Esophagus squamous epithelium (tissue), 5 donors: Measurements from ENCODE around the gene PTPRM. TPM values are rescaled to one million over a fixed set of nuclear protein-coding genes. Genes with fewer than 3 reads are reported as not detected.
A peak's percentile ranks its signal among the peaks of the same experiment; 100 is the strongest.

Experiments
- DNase-seq: peaks from one replicate; lab custom pipeline; 2025; lab: John Stamatoyannopoulos, UW
- H3K27ac ChIP-seq, 4 donors: fragments of 200-600 bp; sonication (generic); one replicate each; pipeline ENCODE4 v1.5.1; 2016 to 2019; ENCODE audit warnings: mild to moderate bottlenecking in 1 of 4
- H3K27me3 ChIP-seq, 4 donors: fragments of 200-600 bp; sonication (generic); 1 replicate in 3 of 4; 2 replicates in 1 of 4; pipeline versions ENCODE4 v1.5.1 to v1.6.0; 2017 to 2021; ENCODE audit warnings: antibody characterized with exemption in 1 of 4
- H3K36me3 ChIP-seq, 3 donors: fragments of 200-600 bp; sonication (generic); one replicate each; pipeline ENCODE4 v1.5.1; 2016 to 2019
- H3K4me1 ChIP-seq, 3 donors: fragments of 200-600 bp; sonication (generic); one replicate each; pipeline ENCODE4 v1.5.1; 2017 to 2019
- H3K4me3 ChIP-seq, 4 donors: fragments of 200-600 bp; sonication (generic); 1 replicate in 3 of 4; 2 replicates in 1 of 4; pipeline ENCODE4 v1.5.1; 2016 to 2019; ENCODE audit warnings: mild to moderate bottlenecking in 2 of 4, moderate library complexity in 1 of 4
- H3K9me3 ChIP-seq, 3 donors: fragments of 200-600 bp; sonication (generic); one replicate each; pipeline ENCODE4 v1.5.1; 2016 to 2019
- POLR2A ChIP-seq, 4 donors: fragments of 450-650 bp; IDR thresholded peaks; one replicate each; pipeline ENCODE4 v1.6.1; 2017; ENCODE audit warnings: antibody characterized with exemption in 4 of 4, mild to moderate bottlenecking in 4 of 4, moderate library complexity in 3 of 4
- WGBS, 2 donors: methylation state at CpG; one replicate each; pipeline ENCODE4 v1.1.5; 2018; 5-methylcytosine and 5-hydroxymethylcytosine counted together
- intact Hi-C: fragments of 100-400 bp; cut with DNase I; formaldehyde crosslinking; loops from one replicate; pipeline ENCODE4 v1.15.0; 2022
- total RNA-seq, 4 donors: library from RNA; depleted of rRNA; stranded (reverse); fragments of >200 nt; gene quantifications; one replicate each; pipeline ENCODE4 v1.1.0, GENCODE V29; 2016
- TF ChIP-seq, protein P1 (sequence below), 6 experiments: fragments of 450-650 bp in 4 of 6; fragments of 200-600 bp in 2 of 6; sonication (generic) in 2 of 6; IDR thresholded peaks; one replicate each; pipeline ENCODE4 v1.5.1; 2016 to 2019; ENCODE audit warnings: antibody characterized with exemption in 6 of 6, mild to moderate bottlenecking in 4 of 6, moderate library complexity in 4 of 6
- donor health status: DM: yes; HTN: yes; CAD: no.

Gene PTPRM
- total RNA-seq, 4 donors from 2014 or later, result 6.5 to 38.7 (median 11.1) TPM

DNA sequence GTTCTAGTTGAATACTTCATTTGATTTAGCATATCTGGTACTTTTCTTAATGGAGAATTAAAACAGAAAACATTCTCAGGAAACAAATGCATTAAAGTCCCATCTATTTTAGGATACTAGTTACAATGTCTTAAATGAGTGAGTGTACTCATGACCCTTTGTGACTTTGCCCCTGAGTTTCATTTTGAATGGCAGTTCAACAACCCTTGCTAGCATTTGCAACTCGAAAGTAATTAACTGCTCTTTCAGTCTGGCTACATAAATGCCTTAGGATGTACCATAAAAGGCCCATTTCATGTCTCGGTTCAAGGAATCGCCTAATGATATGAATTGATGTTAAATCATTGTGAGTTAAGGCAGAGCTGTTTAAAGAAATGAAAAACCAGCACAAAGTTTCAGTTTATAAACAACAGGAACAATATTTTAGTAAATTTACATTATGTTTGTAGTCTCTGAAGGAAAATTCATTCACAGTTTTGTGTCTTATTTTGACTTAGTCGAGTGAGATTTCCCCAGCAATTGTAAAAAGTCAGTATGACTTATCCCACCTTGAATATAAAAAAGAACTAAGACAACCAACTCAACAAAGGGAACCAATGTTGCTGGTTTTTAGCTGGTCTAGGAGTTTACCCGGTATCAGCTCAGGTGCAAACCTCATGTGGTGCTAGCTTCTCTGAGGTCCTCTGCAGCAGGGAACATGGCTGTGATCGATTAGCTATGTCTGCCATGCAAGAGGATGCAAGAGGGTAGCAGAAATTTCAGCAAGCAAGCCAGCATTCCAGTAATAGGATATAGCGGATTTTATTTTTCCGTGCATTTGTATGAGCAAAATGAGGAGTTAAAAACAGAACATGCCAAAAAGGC is 386.2 kb downstream of the PTPRM start:
- Histone ChIP-seq H3K4me3 (no peak overlapping the region), H3K27me3 (no peaks in the 10 kb centered on the region), H3K9me3 (no peaks in the 10 kb centered on the region), H3K27ac (no peak overlapping the region), H3K36me3 (no peaks in the 10 kb centered on the region), H3K4me1 (peaks cover 0 to 14% (median 0%) of the 10 kb centered on the region in 3 donors)
- DNase-seq, result no peak
- TF ChIP-seq POLR2A (IDR thresholded peaks at IDR 0.05), result no peak
- TF ChIP-seq, protein P1, sequence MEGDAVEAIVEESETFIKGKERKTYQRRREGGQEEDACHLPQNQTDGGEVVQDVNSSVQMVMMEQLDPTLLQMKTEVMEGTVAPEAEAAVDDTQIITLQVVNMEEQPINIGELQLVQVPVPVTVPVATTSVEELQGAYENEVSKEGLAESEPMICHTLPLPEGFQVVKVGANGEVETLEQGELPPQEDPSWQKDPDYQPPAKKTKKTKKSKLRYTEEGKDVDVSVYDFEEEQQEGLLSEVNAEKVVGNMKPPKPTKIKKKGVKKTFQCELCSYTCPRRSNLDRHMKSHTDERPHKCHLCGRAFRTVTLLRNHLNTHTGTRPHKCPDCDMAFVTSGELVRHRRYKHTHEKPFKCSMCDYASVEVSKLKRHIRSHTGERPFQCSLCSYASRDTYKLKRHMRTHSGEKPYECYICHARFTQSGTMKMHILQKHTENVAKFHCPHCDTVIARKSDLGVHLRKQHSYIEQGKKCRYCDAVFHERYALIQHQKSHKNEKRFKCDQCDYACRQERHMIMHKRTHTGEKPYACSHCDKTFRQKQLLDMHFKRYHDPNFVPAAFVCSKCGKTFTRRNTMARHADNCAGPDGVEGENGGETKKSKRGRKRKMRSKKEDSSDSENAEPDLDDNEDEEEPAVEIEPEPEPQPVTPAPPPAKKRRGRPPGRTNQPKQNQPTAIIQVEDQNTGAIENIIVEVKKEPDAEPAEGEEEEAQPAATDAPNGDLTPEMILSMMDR (IDR thresholded peaks at IDR 0.05), result no peak
- 77 to 84% methylated on average over 8 of the region's 8 CpGs for WGBS, 2 donors
- intact Hi-C loops, result no loop called here

DNA sequence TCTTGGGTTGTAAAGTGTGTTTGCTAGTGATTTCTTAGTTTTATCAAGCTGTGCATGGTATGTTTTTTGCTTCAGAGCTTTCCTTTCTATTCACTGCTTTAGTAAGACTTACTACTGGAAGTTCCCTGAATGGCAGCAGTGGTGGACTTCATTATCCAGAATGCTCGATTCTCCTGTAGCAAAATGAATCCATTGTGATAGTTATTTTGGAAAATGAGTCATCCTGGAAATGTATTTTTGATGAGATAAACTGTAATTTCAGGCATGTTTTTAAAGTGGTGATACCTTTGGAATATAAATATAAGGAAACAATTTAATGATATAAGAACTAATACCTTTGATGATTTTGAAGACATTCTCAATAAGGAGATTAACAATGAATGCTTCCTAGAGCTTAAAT is 387.1 kb downstream of the PTPRM start:
- DNase-seq, result no peak
- Histone ChIP-seq H3K9me3 (no peaks in the 10 kb centered on the region), H3K4me1 (peaks cover 0 to 18% (median 0%) of the 10 kb centered on the region in 3 donors), H3K4me3 (no peak overlapping the region), H3K27ac (no peak overlapping the region), H3K36me3 (no peaks in the 10 kb centered on the region), H3K27me3 (no peaks in the 10 kb centered on the region)
- TF ChIP-seq, protein P1 (IDR thresholded peaks at IDR 0.05), result no peak
- TF ChIP-seq POLR2A (IDR thresholded peaks at IDR 0.05), result no peak
- 53 to 68% methylated on average over 1 of the region's 1 CpG for WGBS, 2 donors
- intact Hi-C loops, result no loop called here

DNA sequence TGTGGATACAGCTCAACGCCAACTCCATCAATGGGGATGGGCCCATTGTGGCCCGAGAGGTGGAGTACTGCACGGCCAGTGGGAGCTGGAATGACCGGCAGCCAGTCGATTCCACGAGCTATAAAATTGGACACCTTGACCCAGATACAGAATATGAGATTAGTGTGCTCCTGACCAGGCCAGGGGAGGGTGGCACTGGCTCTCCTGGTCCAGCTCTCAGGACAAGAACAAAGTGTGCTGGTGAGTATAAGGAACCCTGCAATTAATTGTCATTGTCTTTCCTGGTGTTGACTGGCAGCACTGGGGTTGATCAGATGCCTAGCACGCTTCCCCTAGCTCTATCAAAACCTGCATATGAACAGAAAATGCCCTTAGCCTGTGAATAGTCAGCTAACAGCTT is 388.1 kb downstream of the PTPRM start:
- Histone ChIP-seq H3K4me3 (no peak overlapping the region), H3K27ac (no peak overlapping the region), H3K36me3 (no peaks in the 10 kb centered on the region), H3K4me1 (peaks cover 0 to 18% (median 0%) of the 10 kb centered on the region in 3 donors), H3K9me3 (no peaks in the 10 kb centered on the region), H3K27me3 (no peaks in the 10 kb centered on the region)
- intact Hi-C loops, result no loop called here
- WGBS, 2 donors, result 84 to 99% methylated on average over 5 to 7 of the region's 7 CpGs
- TF ChIP-seq, protein P1 (IDR thresholded peaks at IDR 0.05), result no peak
- DNase-seq, result no peak

GRCh38 chr18:7957297-7957696 is 390.2 kb downstream of the PTPRM start:
- Histone ChIP-seq H3K27me3 (no peaks in the 10 kb centered on the region), H3K4me1 (peaks cover 0 to 9% (median 0%) of the 10 kb centered on the region in 3 donors), H3K4me3 (no peak overlapping the region), H3K9me3 (no peaks in the 10 kb centered on the region), H3K36me3 (no peaks in the 10 kb centered on the region), H3K27ac (no peak overlapping the region)
- no peak for DNase-seq
- TF ChIP-seq, protein P1 (IDR thresholded peaks at IDR 0.05), result no peak
- TF ChIP-seq POLR2A (IDR thresholded peaks at IDR 0.05), result no peak
- intact Hi-C loops, result no loop called here
- 79 to 88% methylated on average over 3 of the region's 3 CpGs for WGBS, 2 donors

- WGBS, 2 donors, result 22 to 36% methylated on average over 4 of the region's 4 CpGs
- intact Hi-C loops, result no loop called here
- no peak for DNase-seq
- Histone ChIP-seq H3K27me3 (no peaks in the 10 kb centered on the region), H3K27ac (peak overlapping the region in 1 of 4 donors; percentile 31), H3K4me1 (peaks cover 0 to 9% (median 0%) of the 10 kb centered on the region in 3 donors), H3K36me3 (no peaks in the 10 kb centered on the region), H3K4me3 (peak overlapping the region in 1 of 4 donors; percentile 13), H3K9me3 (no peaks in the 10 kb centered on the region)
- TF ChIP-seq, protein P1 (IDR thresholded peaks at IDR 0.05), result no peak
- no peak for TF ChIP-seq POLR2A (IDR thresholded peaks at IDR 0.05)
Observed at GRCh38 chr18:7958081-7958896, 391.2 kb downstream of the PTPRM start.
